CD4-positive, CD25-positive, alpha-beta regulatory T cell (primary cell): ENCODE results near the gene KNDC1. TPM values are rescaled to one million over a fixed set of nuclear protein-coding genes. Genes with fewer than 3 reads are reported as not detected.

Experiments
- ATAC-seq, 2 donors: fragments of 150-1000 bp; cut with Tn5 transposase; one replicate each; pipeline ENCODE4 v1.10.0; 2021; ENCODE audit warnings: low read depth in 2 of 2, moderate number of reproducible peaks in 2 of 2, moderate library complexity in 1 of 2
- DNase-seq, 3 donors: peaks; one replicate each; pipeline versions ENCODE4 v3.0.0 to v3.0.0-alpha.2; 2012 to 2022; ENCODE audit warnings: mixed read lengths in 1 of 3
- H3K27ac ChIP-seq: one replicate; pipeline ENCODE4 v1.7.0; 2013; ENCODE audit warnings: mild to moderate bottlenecking, low read length; ENCODE audit not compliant: insufficient read depth, poor library complexity, severe bottlenecking
- H3K27me3 ChIP-seq: one replicate; pipeline ENCODE4 v1.7.0; 2013; ENCODE audit warnings: low read length; ENCODE audit not compliant: control insufficient read depth, insufficient read depth
- H3K36me3 ChIP-seq: one replicate; pipeline ENCODE4 v1.7.0; 2013; ENCODE audit warnings: mild to moderate bottlenecking, low read length, moderate library complexity; ENCODE audit not compliant: control insufficient read depth, insufficient read depth
- H3K4me1 ChIP-seq: 2 replicates; pipeline ENCODE4 v1.7.0; 2013; ENCODE audit warnings: mild to moderate bottlenecking, low read length; ENCODE audit not compliant: insufficient read depth, control insufficient read depth, poor library complexity, severe bottlenecking
- H3K4me3 ChIP-seq: one replicate; pipeline ENCODE4 v1.7.0; 2013; ENCODE audit warnings: low read depth, mild to moderate bottlenecking, low read length, moderate library complexity
- H3K9me3 ChIP-seq, 2 experiments: 1 replicate in 1 of 2; 2 replicates in 1 of 2; pipeline ENCODE4 v1.7.0; 2013; ENCODE audit warnings: low read length in 2 of 2, mild to moderate bottlenecking in 1 of 2, moderate library complexity in 1 of 2; ENCODE audit not compliant: control insufficient read depth in 2 of 2
- H3K27ac Mint-ChIP-seq, 3 donors: one replicate each; pipeline ENCODE4 v1.8.0; 2020 to 2022; ENCODE audit warnings: mild to moderate bottlenecking in 3 of 3, mixed read lengths in 3 of 3, moderate library complexity in 2 of 3
- H3K27me3 Mint-ChIP-seq: one replicate; pipeline ENCODE4 v1.8.0; 2022; ENCODE audit warnings: mild to moderate bottlenecking, mixed read lengths
- H3K36me3 Mint-ChIP-seq: one replicate; pipeline ENCODE4 v1.8.0; 2020; ENCODE audit warnings: mixed read lengths
- H3K4me1 Mint-ChIP-seq, 4 donors: one replicate each; pipeline ENCODE4 v1.8.0; 2020 to 2022; ENCODE audit warnings: mixed read lengths in 4 of 4, mild to moderate bottlenecking in 1 of 4
- H3K4me3 Mint-ChIP-seq, 4 donors: one replicate each; pipeline ENCODE4 v1.8.0; 2020 to 2022; ENCODE audit warnings: mild to moderate bottlenecking in 4 of 4, mixed read lengths in 4 of 4, moderate library complexity in 3 of 4
- H3K9me3 Mint-ChIP-seq, 7 donors: one replicate each; pipeline ENCODE4 v1.8.0; 2020 to 2022; ENCODE audit warnings: mixed read lengths in 7 of 7, mild to moderate bottlenecking in 3 of 7, moderate library complexity in 2 of 7
- polyA plus RNA-seq, 4 donors: library from polyadenylated mRNA; unstranded; fragments of 300-500 nt; fragmentation: Illumina TruSeq; gene quantifications; one replicate each; pipeline ENCODE4 v1.2.3, GENCODE V29; 2021
- total RNA-seq: library from RNA; stranded (reverse); gene quantifications from one replicate; pipeline ENCODE4 v1.2.3, GENCODE V29; 2022

The KNDC1 gene
- total and polyA plus RNA-seq, 5 donors from 2014 or later = 1.1 TPM; not detected in 4

- no peak overlapping the region for H3K4me3 ChIP-seq
- H3K36me3 ChIP-seq = no peaks in the 10 kb centered on the region
- Mint-ChIP-seq H3K27ac (no peak overlapping the region), H3K4me1 (no peaks in the 10 kb centered on the region), H3K36me3 (no peaks in the 10 kb centered on the region), H3K4me3 (no peak overlapping the region), H3K27me3 (no peaks in the 10 kb centered on the region), H3K9me3 (peaks cover 0 to 12% (median 7%) of the 10 kb centered on the region in 7 donors)
- ATAC-seq = no peak
- no peak for DNase-seq
- H3K27ac ChIP-seq = no peak overlapping the region
- H3K4me1 ChIP-seq = no peaks in the 10 kb centered on the region
- H3K27me3 ChIP-seq = no peaks in the 10 kb centered on the region
- no peaks in the 10 kb centered on the region for H3K9me3 ChIP-seq
Measured at GRCh38 chr10:133176546-133176945, 16.5 kb downstream of the KNDC1 start.

GRCh38 chr10:133177380-133178157 is 17.6 kb downstream of the KNDC1 start:
- Histone ChIP-seq H3K4me3 (no peak overlapping the region), H3K4me1 (no peaks in the 10 kb centered on the region), H3K9me3 (no peaks in the 10 kb centered on the region), H3K27ac (no peak overlapping the region), H3K27me3 (no peaks in the 10 kb centered on the region), H3K36me3 (no peaks in the 10 kb centered on the region)
- Mint-ChIP-seq H3K9me3 (peaks cover 0 to 12% (median 6%) of the 10 kb centered on the region in 7 donors), H3K27ac (peak overlapping the region in 1 of 3 donors; percentile 52), H3K36me3 (no peaks in the 10 kb centered on the region), H3K27me3 (no peaks in the 10 kb centered on the region), H3K4me1 (no peaks in the 10 kb centered on the region), H3K4me3 (no peak overlapping the region)
- DNase-seq (no peak), ATAC-seq (no peak)

GRCh38 chr10:133178357-133179127 is 18.5 kb downstream of the KNDC1 start:
- no peaks in the 10 kb centered on the region for H3K4me1 ChIP-seq
- DNase-seq = no peak

GRCh38 chr10:133179128-133179520 is 19.1 kb downstream of the KNDC1 start:
- no peak overlapping the region for H3K4me3 ChIP-seq
- H3K9me3 ChIP-seq = no peaks in the 10 kb centered on the region
- no peaks in the 10 kb centered on the region for H3K4me1 ChIP-seq
- Mint-ChIP-seq H3K27ac (peak overlapping the region in 1 of 3 donors; percentile 43), H3K27me3 (no peaks in the 10 kb centered on the region), H3K36me3 (no peaks in the 10 kb centered on the region), H3K4me1 (no peaks in the 10 kb centered on the region), H3K9me3 (peaks cover 0 to 12% (median 6%) of the 10 kb centered on the region in 7 donors), H3K4me3 (no peak overlapping the region)
- no peaks in the 10 kb centered on the region for H3K27me3 ChIP-seq
- no peak overlapping the region for H3K27ac ChIP-seq
- no peaks in the 10 kb centered on the region for H3K36me3 ChIP-seq
- no peak for ATAC-seq
- DNase-seq = no peak

More at GRCh38 chr10:133178357-133179127, 18.5 kb downstream of the KNDC1 start:
- Histone ChIP-seq H3K27ac (no peak overlapping the region), H3K27me3 (no peaks in the 10 kb centered on the region), H3K36me3 (no peaks in the 10 kb centered on the region), H3K9me3 (no peaks in the 10 kb centered on the region), H3K4me3 (no peak overlapping the region)
- Mint-ChIP-seq H3K36me3 (no peaks in the 10 kb centered on the region), H3K27ac (no peak overlapping the region), H3K4me1 (no peaks in the 10 kb centered on the region), H3K27me3 (no peaks in the 10 kb centered on the region), H3K4me3 (no peak overlapping the region), H3K9me3 (peaks cover 0 to 12% (median 6%) of the 10 kb centered on the region in 7 donors)
- no peak for ATAC-seq

GRCh38 chr10:133179651-133180050 is 19.6 kb downstream of the KNDC1 start:
- DNase-seq (no peak), ATAC-seq (no peak)
- no peak overlapping the region for H3K27ac ChIP-seq
- Mint-ChIP-seq H3K27me3 (no peaks in the 10 kb centered on the region), H3K27ac (no peak overlapping the region), H3K4me3 (no peak overlapping the region), H3K4me1 (no peaks in the 10 kb centered on the region), H3K9me3 (peaks cover 0 to 12% (median 6%) of the 10 kb centered on the region in 7 donors), H3K36me3 (no peaks in the 10 kb centered on the region)
- H3K4me3 ChIP-seq = no peak overlapping the region
- H3K9me3 ChIP-seq = no peaks in the 10 kb centered on the region
- H3K36me3 ChIP-seq = no peaks in the 10 kb centered on the region
- no peaks in the 10 kb centered on the region for H3K27me3 ChIP-seq
- no peaks in the 10 kb centered on the region for H3K4me1 ChIP-seq

GRCh38 chr10:133180192-133180964 is 20.4 kb downstream of the KNDC1 start:
- peaks cover 0 to 12% (median 7%) of the 10 kb centered on the region in 7 donors for H3K9me3 Mint-ChIP-seq
- Histone ChIP-seq H3K36me3 (no peaks in the 10 kb centered on the region), H3K4me3 (no peak overlapping the region), H3K27me3 (no peaks in the 10 kb centered on the region), H3K27ac (no peak overlapping the region), H3K4me1 (no peaks in the 10 kb centered on the region), H3K9me3 (no peaks in the 10 kb centered on the region)
- no peak for DNase-seq
- no peaks in the 10 kb centered on the region for H3K36me3 Mint-ChIP-seq
- H3K27ac Mint-ChIP-seq = no peak overlapping the region
- H3K4me3 Mint-ChIP-seq = no peak overlapping the region
- no peak for ATAC-seq
- no peaks in the 10 kb centered on the region for H3K27me3 Mint-ChIP-seq
- H3K4me1 Mint-ChIP-seq = no peaks in the 10 kb centered on the region

- Mint-ChIP-seq H3K4me3 (no peak overlapping the region), H3K4me1 (no peaks in the 10 kb centered on the region), H3K27ac (no peak overlapping the region), H3K9me3 (peaks cover 0 to 12% (median 7%) of the 10 kb centered on the region in 7 donors), H3K36me3 (no peaks in the 10 kb centered on the region), H3K27me3 (no peaks in the 10 kb centered on the region)
- no peak overlapping the region for H3K4me3 ChIP-seq
- H3K27me3 ChIP-seq = no peaks in the 10 kb centered on the region
- no peak overlapping the region for H3K27ac ChIP-seq
- ATAC-seq (no peak), DNase-seq (no peak)
- no peaks in the 10 kb centered on the region for H3K9me3 ChIP-seq
- no peaks in the 10 kb centered on the region for H3K36me3 ChIP-seq
- H3K4me1 ChIP-seq = no peaks in the 10 kb centered on the region
Measured at GRCh38 chr10:133180965-133181639, 21.1 kb downstream of the KNDC1 start.
